Suprapubic skin (tissue), 4 donors: ENCODE measurements around the gene CDH13.

Experiments used
- EP300 ChIP-seq: sonication (generic); formaldehyde crosslinking; IDR thresholded peaks from one replicate; pipeline ENCODE4 v1.6.1; 2017; ENCODE audit warnings: antibody characterized with exemption
- POLR2A ChIP-seq, 2 donors: fragments of 450-650 bp; IDR thresholded peaks; one replicate each; pipeline ENCODE4 v1.6.1; 2017; ENCODE audit warnings: antibody characterized with exemption in 2 of 2, mild to moderate bottlenecking in 2 of 2, moderate library complexity in 2 of 2
- POLR2AphosphoS5 ChIP-seq, 3 donors: sonication (generic); formaldehyde crosslinking; IDR thresholded peaks; one replicate each; pipeline ENCODE4 v1.6.1; 2017; ENCODE audit warnings: antibody characterized with exemption in 3 of 3
- TF ChIP-seq, protein P1 (sequence below), 2 donors: fragments of 200-600 bp in 1 of 2; fragments of 450-650 bp in 1 of 2; sonication (generic) in 1 of 2; IDR thresholded peaks; one replicate each; pipeline ENCODE4 v1.5.1; 2016 to 2019; ENCODE audit warnings: antibody characterized with exemption in 2 of 2, mild to moderate bottlenecking in 1 of 2, moderate library complexity in 1 of 2

GRCh38 chr16:83143788-83144187 lies 517.0 kb downstream of the CDH13 start:
- TF ChIP-seq POLR2A (IDR thresholded peaks at IDR 0.05) (no peak), EP300 (no peak), POLR2AphosphoS5 (IDR thresholded peaks at IDR 0.05) (no peak)
- TF ChIP-seq, protein P1, sequence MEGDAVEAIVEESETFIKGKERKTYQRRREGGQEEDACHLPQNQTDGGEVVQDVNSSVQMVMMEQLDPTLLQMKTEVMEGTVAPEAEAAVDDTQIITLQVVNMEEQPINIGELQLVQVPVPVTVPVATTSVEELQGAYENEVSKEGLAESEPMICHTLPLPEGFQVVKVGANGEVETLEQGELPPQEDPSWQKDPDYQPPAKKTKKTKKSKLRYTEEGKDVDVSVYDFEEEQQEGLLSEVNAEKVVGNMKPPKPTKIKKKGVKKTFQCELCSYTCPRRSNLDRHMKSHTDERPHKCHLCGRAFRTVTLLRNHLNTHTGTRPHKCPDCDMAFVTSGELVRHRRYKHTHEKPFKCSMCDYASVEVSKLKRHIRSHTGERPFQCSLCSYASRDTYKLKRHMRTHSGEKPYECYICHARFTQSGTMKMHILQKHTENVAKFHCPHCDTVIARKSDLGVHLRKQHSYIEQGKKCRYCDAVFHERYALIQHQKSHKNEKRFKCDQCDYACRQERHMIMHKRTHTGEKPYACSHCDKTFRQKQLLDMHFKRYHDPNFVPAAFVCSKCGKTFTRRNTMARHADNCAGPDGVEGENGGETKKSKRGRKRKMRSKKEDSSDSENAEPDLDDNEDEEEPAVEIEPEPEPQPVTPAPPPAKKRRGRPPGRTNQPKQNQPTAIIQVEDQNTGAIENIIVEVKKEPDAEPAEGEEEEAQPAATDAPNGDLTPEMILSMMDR (IDR thresholded peaks at IDR 0.05): no peak
